Stimulated activated CD8-positive, alpha-beta memory T cell treated with anti-CD3 and anti-CD28 coated beads, Interleukin-7, amount 100 ng/mL, for 24 hours (primary cell): ENCODE data around the gene ARHGEF6.
"Not testable (repeated sequence)": the region's sequence is repeated elsewhere in the genome, so short reads cannot be mapped to it uniquely, and the experiment has no call there.

ENCODE experiments used
- DNase-seq: peaks from one replicate; pipeline ENCODE4 v3.0.0-alpha.2; 2020; ENCODE audit warnings: low read depth

Gene ARHGEF6, protein sequence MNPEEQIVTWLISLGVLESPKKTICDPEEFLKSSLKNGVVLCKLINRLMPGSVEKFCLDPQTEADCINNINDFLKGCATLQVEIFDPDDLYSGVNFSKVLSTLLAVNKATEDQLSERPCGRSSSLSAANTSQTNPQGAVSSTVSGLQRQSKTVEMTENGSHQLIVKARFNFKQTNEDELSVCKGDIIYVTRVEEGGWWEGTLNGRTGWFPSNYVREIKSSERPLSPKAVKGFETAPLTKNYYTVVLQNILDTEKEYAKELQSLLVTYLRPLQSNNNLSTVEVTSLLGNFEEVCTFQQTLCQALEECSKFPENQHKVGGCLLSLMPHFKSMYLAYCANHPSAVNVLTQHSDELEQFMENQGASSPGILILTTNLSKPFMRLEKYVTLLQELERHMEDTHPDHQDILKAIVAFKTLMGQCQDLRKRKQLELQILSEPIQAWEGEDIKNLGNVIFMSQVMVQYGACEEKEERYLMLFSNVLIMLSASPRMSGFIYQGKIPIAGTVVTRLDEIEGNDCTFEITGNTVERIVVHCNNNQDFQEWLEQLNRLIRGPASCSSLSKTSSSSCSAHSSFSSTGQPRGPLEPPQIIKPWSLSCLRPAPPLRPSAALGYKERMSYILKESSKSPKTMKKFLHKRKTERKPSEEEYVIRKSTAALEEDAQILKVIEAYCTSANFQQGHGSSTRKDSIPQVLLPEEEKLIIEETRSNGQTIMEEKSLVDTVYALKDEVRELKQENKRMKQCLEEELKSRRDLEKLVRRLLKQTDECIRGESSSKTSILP

GRCh38 chrX:136780763-136781162 lies at the start of gene ARHGEF6:
TSS of gene ARHGEF6 (minus strand) at chrX:136780932. CDS start at chrX:136780882, 50 bp downstream.
- DNase-seq: no peak

DNA sequence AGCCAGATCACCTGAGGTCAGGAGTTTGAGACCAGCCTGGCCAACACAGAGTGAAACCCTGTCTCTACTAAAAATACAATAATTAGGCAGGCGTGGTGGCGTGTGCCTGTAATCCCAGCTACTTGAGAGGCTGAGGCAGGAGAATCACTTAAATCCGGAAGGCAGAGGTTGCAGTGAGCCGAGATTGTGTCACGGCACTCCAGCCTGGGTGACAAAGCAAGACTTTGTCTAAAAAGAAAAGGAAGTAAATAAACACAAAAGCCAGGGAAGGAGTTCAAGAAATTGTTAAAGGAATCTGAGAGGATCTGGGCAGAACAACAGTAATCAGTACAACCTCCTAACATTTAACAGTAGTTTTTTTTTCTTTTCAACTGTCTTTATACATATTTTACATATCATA lies 48.7 kb upstream of the ARHGEF6 start:
- DNase-seq: no peak

- no peak for DNase-seq
These were observed 48.1 kb upstream of the ARHGEF6 start for GRCh38 chrX:136828830-136829229.

DNA sequence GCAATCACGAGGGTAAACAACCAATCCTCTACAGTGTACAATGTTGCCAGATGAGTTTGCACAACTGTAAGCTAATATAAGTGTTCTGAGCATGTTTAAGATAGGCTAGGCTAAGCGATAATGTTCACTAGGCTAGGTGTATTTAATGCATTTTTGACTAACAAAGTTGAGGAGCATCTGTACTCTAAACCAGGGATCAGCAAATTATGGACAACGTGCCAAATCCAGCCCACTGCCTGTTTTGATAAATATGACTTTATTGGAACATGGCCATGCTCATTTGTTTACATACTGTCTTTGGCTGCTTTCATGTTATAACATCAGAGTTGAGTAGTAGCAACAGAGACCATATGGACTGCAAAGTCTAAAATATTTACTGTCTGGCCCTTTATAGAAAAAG lies 46.3 kb upstream of the ARHGEF6 start:
- DNase-seq: no peak

GRCh38 chrX:136825771-136826170 lies 45.0 kb upstream of the ARHGEF6 start:
- DNase-seq: no peak

- no peak for DNase-seq
These were observed 42.4 kb upstream of the ARHGEF6 start for GRCh38 chrX:136823175-136823574.

GRCh38 chrX:136822337-136823095 lies 41.8 kb upstream of the ARHGEF6 start:
- DNase-seq: no peak

DNA sequence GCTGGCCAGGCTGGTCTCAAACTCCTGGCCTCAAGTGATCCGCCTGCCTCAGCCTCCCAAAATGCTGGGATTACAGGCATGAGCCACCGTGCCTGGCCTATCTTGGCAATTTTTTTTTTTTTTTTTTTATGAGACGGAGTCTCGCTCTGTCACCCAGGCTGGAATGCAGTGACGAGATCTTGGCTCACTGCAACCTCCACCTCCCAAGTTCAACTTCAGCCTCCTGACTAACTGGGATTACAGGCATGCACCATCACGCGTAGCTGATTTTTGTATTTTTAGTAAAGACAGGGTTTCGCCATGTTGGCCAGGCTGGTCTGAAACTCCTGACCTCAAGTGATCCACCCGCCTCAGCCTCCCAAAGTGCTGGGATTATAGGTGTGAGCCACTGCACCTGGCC lies 39.0 kb upstream of the ARHGEF6 start:
- not testable (repeated sequence) for DNase-seq

GRCh38 chrX:136819031-136819703 lies 38.4 kb upstream of the ARHGEF6 start:
- no peak for DNase-seq

DNA sequence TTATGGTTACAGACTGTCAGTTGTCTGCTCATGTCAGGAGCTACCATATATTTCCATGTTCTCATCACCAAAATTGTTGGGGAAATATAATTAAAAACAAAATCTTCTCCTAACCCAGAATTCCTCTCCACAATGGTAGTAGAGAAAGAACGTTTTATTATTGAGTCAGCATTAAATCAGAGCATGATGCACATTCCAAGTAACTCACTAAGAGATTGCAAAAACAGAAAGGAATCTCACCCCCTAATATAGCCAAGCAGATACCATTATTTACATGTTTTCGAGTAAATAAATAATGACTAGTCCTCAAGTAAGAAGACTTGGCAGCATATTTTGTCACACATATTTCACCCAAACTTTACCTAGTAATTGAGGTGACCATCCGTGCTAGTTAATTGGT lies 36.2 kb upstream of the ARHGEF6 start:
- DNase-seq: no peak

DNA sequence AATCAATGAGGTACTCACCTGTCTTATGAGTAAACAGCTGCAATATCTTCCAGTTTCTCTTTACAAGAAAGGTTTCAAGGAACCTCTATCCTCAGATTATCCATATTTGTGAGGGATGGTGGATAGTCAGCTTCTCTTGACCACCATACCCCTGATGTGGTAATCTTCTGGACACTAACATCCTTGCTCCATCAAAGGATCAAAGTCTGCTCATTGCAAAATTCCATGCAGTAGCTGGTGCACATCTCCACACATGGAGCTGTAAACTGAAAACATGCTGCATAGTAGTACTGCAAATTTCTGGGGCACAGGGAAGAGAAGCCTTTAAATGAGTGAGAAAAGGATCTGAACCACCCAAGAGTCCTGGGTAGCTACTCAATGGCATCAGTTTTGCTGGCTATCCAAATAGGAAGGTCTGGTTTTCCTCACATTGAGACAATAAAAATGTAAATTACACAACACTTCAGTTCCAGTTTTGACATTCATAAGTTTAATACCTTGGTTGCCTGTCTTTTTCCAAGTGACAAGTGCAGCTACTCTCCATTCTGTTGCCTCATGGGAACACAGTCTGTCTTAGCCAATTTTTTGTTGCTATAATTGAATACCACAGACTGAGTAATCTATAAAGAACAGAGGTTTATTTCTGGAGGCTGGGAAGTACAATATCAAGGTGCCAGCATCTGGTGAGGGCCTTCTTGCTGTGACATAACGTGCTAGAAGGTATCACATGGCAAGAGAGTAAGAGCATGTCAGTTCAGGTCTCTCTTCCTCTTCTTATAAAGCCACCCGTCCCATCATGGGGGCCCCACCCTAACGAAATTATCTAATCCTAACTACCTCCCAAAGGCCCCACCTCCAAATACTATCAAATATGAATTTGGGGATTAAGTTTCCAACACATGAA lies 34.4 kb upstream of the ARHGEF6 start:
- DNase-seq: no peak

DNA sequence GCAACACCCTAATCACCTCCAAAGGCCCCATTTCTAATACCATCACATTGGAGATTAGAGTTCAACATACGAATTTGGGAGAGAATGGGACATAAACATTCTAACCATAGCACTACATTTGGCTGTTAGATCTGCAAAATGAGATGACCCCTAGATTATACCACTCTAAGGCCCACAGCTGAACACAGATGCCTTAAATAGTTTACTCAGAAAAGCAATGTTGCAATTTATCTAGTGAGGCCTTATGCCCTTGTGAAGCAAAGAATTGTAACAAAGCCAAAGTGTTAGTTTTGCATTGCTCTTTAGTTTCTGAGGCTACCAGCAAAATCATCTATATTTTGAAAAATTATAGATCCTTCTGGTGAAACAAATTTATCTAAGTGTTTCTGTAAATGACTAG lies 31.6 kb upstream of the ARHGEF6 start:
- DNase-seq: no peak

DNA sequence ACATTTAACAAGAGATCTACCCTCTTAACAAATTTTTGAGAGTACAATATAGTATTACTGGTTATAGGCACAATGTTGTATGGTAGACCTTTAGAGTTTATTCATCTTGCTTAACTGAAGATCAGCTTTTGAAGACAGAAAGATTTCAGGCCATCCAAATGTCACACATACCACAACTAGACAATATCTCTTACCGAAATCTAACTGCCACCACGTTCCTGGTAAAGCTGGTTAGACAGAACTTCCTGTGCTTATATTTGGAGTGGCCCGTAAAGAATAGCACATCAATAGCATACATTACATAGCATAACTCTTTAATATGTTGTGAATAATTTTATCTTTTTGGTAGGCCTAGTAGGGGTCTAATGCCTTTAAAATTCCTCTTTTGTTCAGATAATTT lies 29.8 kb upstream of the ARHGEF6 start:
- DNase-seq: no peak

GRCh38 chrX:136806891-136807410 lies 26.2 kb upstream of the ARHGEF6 start:
- DNase-seq: no peak

GRCh38 chrX:136802515-136802914 lies 21.8 kb upstream of the ARHGEF6 start:
- DNase-seq: no peak

DNA sequence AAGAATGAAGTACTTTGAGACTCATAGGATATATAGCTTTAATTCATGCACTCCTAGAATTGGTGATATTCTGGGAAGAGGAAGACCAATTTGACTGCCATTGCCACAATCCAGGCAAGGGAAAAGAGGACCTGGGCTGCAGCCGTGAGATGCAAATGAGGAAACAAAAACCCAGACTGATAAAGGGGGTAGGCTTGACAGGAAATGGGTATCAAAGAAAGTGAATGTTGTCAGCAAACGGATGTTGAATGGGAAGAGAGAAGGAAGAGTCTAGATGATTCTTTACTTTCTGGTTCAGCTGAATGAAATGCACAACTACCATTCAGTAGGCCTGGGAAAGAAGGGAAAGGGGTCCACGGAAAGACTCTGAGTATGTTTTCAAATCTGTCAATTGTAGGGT lies 17.1 kb upstream of the ARHGEF6 start:
- no peak for DNase-seq

DNA sequence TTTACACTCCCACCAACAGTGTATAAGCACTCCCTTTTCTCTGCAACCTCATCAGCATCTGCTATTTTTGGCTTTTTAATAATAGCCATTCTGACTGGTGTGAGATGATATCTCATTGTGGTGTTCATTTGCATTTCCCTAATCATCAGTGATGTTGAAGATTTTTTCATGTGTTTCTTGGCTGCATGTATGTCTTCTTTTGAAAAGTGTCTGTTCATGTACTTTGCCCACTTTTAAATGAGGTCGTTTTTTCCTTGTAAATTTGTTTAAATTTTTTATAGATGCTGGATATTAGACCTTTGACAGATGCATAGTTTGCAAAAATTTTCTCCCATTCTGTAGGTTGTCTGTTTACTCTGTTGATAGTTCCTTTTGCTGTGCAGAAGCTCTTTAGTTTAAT lies 14.4 kb upstream of the ARHGEF6 start:
- DNase-seq: not testable (repeated sequence)

DNA sequence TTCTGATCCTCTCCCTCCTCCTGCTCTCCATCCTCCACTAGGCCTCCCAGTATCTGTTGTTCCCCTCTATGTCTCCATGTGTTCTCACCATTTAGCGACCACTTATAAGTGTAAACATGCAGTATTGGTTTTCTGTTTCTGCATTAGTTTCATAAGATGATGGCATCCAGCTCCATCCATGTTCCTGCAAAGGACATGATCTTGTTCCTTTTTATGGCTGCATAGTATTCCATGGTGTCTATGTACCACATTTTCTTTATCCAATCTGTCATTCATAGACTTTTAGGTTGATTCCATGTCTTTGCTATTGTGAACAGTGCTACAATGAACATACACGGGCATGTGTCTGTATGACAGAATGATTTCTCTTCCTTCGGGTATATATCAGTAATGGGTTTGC lies 13.9 kb upstream of the ARHGEF6 start:
- not testable (repeated sequence) for DNase-seq

GRCh38 chrX:136794080-136794479 lies 13.3 kb upstream of the ARHGEF6 start:
- no peak for DNase-seq

GRCh38 chrX:136789856-136790255 lies 9.1 kb upstream of the ARHGEF6 start:
- no peak for DNase-seq

DNA sequence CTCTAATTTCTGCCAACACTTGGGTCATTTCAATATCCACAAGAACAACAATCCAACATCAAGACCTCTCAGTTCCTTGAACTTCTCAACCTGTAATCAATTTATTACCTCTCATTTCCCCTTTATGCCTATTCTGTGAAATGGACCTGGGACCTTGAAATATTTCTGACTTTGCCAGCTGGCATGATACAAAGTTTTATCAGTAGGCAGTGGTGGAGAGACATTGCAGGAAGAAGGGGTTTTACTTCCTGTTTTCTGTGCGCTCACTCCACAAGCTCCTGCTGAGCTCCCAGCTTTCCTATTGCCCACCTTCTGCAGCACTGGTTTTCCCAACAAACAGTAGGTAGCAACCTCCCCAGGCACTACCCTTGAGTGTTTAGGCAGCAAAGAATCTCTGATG lies 3.5 kb upstream of the ARHGEF6 start:
- no peak for DNase-seq
